ENCODE measurements around the gene PRSS50.

Gene PRSS50

DNA sequence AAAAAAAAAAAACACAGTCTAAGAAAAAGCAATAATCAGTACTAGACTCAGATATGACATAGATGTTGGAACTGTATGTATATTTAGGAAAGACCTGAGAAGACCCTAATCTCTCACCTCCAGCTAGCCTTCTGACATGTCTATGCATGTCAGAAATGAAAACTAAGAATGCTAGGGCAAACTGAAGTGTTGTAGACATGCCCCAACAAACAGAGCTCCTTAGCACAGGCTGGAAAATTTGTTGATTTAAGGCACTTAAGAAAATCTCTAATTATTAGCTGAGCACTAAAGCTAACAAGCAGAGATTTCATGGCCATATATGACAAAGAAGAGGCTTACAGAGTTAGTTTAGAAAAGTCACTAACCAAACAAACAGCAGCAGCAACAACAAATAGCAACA lies 45.5 kb upstream of the PRSS50 start:
- ATAC-seq, result no peak
- TF ChIP-seq GLIS3 (CRISPR knock-in tag; IDR thresholded peaks at IDR 0.05), result no peak
- TF ChIP-seq CSRNP3 (CRISPR knock-in tag; IDR thresholded peaks at IDR 0.05), result no peak
- TF ChIP-seq BACH2 (CRISPR knock-in tag; IDR thresholded peaks at IDR 0.05; ENCODE audit: borderline replicate concordance), result no peak
- TF ChIP-seq PATZ1 (CRISPR knock-in tag; IDR thresholded peaks at IDR 0.05; ENCODE audit: borderline replicate concordance), result no peak
- no peak for TF ChIP-seq ZFP3 (CRISPR knock-in tag; IDR thresholded peaks at IDR 0.05)
- TF ChIP-seq TCF4 (CRISPR knock-in tag; IDR thresholded peaks at IDR 0.05; ENCODE audit: borderline replicate concordance), result no peak
- TF ChIP-seq ZNF70 (CRISPR knock-in tag; IDR thresholded peaks at IDR 0.05), result no peak
- TF ChIP-seq ISL1 (CRISPR knock-in tag; IDR thresholded peaks at IDR 0.05), result no peak
- no peak for TF ChIP-seq OSR1 (CRISPR knock-in tag; IDR thresholded peaks at IDR 0.05)
- no peak for TF ChIP-seq CSDC2 (CRISPR knock-in tag; IDR thresholded peaks at IDR 0.05)
- no peak for TF ChIP-seq TOX (CRISPR knock-in tag; IDR thresholded peaks at IDR 0.05; ENCODE audit: borderline replicate concordance)
- TF ChIP-seq ESRRG (CRISPR knock-in tag; IDR thresholded peaks at IDR 0.05), result no peak
- no peak for TF ChIP-seq PPARA (CRISPR knock-in tag; IDR thresholded peaks at IDR 0.05; ENCODE audit: borderline replicate concordance)
- TF ChIP-seq, protein P1, sequence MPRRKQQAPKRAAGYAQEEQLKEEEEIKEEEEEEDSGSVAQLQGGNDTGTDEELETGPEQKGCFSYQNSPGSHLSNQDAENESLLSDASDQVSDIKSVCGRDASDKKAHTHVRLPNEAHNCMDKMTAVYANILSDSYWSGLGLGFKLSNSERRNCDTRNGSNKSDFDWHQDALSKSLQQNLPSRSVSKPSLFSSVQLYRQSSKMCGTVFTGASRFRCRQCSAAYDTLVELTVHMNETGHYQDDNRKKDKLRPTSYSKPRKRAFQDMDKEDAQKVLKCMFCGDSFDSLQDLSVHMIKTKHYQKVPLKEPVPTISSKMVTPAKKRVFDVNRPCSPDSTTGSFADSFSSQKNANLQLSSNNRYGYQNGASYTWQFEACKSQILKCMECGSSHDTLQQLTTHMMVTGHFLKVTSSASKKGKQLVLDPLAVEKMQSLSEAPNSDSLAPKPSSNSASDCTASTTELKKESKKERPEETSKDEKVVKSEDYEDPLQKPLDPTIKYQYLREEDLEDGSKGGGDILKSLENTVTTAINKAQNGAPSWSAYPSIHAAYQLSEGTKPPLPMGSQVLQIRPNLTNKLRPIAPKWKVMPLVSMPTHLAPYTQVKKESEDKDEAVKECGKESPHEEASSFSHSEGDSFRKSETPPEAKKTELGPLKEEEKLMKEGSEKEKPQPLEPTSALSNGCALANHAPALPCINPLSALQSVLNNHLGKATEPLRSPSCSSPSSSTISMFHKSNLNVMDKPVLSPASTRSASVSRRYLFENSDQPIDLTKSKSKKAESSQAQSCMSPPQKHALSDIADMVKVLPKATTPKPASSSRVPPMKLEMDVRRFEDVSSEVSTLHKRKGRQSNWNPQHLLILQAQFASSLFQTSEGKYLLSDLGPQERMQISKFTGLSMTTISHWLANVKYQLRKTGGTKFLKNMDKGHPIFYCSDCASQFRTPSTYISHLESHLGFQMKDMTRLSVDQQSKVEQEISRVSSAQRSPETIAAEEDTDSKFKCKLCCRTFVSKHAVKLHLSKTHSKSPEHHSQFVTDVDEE (CRISPR knock-in tag; IDR thresholded peaks at IDR 0.05), result no peak
- TF ChIP-seq RARB (CRISPR knock-in tag; IDR thresholded peaks at IDR 0.05), result no peak
- no peak for TF ChIP-seq ARNTL (CRISPR knock-in tag; IDR thresholded peaks at IDR 0.05; ENCODE audit: borderline replicate concordance, low read depth)
- TF ChIP-seq, protein P2, sequence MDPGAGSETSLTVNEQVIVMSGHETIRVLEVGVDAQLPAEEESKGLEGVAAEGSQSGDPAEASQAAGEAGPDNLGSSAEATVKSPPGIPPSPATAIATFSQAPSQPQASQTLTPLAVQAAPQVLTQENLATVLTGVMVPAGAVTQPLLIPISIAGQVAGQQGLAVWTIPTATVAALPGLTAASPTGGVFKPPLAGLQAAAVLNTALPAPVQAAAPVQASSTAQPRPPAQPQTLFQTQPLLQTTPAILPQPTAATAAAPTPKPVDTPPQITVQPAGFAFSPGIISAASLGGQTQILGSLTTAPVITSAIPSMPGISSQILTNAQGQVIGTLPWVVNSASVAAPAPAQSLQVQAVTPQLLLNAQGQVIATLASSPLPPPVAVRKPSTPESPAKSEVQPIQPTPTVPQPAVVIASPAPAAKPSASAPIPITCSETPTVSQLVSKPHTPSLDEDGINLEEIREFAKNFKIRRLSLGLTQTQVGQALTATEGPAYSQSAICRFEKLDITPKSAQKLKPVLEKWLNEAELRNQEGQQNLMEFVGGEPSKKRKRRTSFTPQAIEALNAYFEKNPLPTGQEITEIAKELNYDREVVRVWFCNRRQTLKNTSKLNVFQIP (CRISPR knock-in tag; IDR thresholded peaks at IDR 0.05; ENCODE audit: borderline replicate concordance, low read depth), result no peak
- TF ChIP-seq ZNF565 (CRISPR knock-in tag; conservative IDR thresholded peaks at IDR 0.05; ENCODE audit: low read depth), result no peak

- TF ChIP-seq TCF4 (CRISPR knock-in tag; IDR thresholded peaks at IDR 0.05; ENCODE audit: borderline replicate concordance) (no peak), PPARA (CRISPR knock-in tag; IDR thresholded peaks at IDR 0.05; ENCODE audit: borderline replicate concordance) (no peak), BACH2 (CRISPR knock-in tag; IDR thresholded peaks at IDR 0.05; ENCODE audit: borderline replicate concordance) (no peak)
- TF ChIP-seq, protein P1 (CRISPR knock-in tag; IDR thresholded peaks at IDR 0.05), result no peak
- ATAC-seq, result no peak
Observed at GRCh38 chr3:46759239-46760167, 41.8 kb upstream of the PRSS50 start.
